Measurements from ENCODE around the gene NARS2. TPM values are rescaled to one million over a fixed set of nuclear protein-coding genes. Genes with fewer than 3 reads are reported as not detected.
A peak's percentile ranks its signal among the peaks of the same experiment; 100 is the strongest.
"Not testable (repeated sequence)": the region's sequence is repeated elsewhere in the genome, so short reads cannot be mapped to it uniquely, and the experiment has no call there.

NARS2 gene
- total RNA-seq, 4 donors from 2014 or later: 9.2 to 39.9 (median 19.6) TPM

GRCh38 chr11:78567209-78567608, 7.5 kb downstream of the NARS2 start:
- intact Hi-C loops (cut with DNase I; ENCODE audit: low total_unique reads): no loop called here
- TF ChIP-seq CTCF (IDR thresholded peaks at IDR 0.05) (no peak), POLR2A (IDR thresholded peaks at IDR 0.05) (no peak)

DNA sequence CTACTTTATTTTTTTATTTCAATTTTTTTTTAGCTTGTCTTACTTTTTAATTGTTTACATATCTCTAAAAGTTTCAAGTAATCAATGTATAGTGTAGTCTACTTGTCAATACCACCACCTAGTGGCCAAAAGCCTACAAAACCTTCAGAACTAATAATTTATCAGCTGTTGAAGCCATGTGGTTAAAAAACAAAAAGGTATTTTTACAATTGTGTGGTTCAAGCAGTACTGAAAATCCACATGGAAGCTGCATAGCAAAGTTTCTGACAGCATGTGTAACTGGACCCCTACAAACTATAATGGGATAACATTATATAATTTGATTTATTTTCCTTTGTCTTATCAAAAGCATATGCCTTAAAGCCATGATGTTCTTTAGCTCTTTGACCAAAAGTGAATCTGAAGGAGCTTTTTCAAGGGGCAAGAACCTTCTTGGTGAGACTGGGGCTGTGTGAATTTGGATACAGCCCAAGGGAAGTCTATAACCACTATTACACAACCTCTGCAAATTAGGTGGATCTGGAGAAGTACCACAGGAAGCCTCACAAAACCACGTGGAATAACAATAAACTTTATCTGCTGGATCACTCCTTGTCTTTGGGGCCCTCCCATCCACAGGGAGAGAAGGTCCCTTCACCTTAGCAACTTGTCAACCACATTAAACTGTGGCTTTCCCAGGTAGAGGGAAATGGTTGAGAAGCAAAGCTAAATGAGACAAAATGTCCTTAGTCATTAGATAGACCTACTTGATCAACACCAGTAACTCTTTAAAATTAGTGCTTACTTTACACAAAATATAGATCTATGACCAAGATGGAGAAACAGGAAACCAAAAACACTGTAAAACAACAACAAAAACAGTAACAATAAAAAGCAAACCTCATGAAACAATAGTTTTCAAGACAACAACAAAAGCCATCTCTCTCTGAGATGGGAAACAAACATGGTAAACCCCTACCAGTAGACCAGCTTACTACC, 9.9 kb downstream of the NARS2 start:
- Histone ChIP-seq H3K4me3 (no peak overlapping the region), H3K4me1 (peaks cover 6 to 9% of the 10 kb centered on the region in 2 donors), H3K27me3 (no peaks in the 10 kb centered on the region), H3K36me3 (no peaks in the 10 kb centered on the region), H3K9me3 (no peaks in the 10 kb centered on the region), H3K27ac (peak overlapping the region; percentile 1 to 50)
- TF ChIP-seq CTCF (IDR thresholded peaks at IDR 0.05) (peak; percentile 73 to 82 (median 78)), POLR2A (IDR thresholded peaks at IDR 0.05) (no peak)
- DNase-seq: peak in 1 of 2 donors; percentile 61
- intact Hi-C loops (cut with DNase I; ENCODE audit: low total_unique reads): no loop called here

More at GRCh38 chr11:78567209-78567608, 7.5 kb downstream of the NARS2 start:
- Histone ChIP-seq H3K4me3 (no peak overlapping the region), H3K9me3 (no peaks in the 10 kb centered on the region), H3K4me1 (peaks cover 0 to 6% of the 10 kb centered on the region in 2 donors), H3K27ac (no peak overlapping the region), H3K36me3 (no peaks in the 10 kb centered on the region), H3K27me3 (no peaks in the 10 kb centered on the region)
- no peak for DNase-seq

- peak overlapping the region; percentile 1 to 50 for H3K27ac ChIP-seq
- H3K36me3 ChIP-seq; H3K9me3 ChIP-seq; DNase-seq; H3K27me3 ChIP-seq; intact Hi-C loops (cut with DNase I; ENCODE audit: low total_unique reads); H3K4me3 ChIP-seq; H3K4me1 ChIP-seq: not testable (repeated sequence)
These were observed 10.6 kb downstream of the NARS2 start for GRCh38 chr11:78564037-78564436.

- DNase-seq; H3K4me1 ChIP-seq; H3K4me3 ChIP-seq; H3K9me3 ChIP-seq; H3K27me3 ChIP-seq; intact Hi-C loops (cut with DNase I; ENCODE audit: low total_unique reads); H3K36me3 ChIP-seq: not testable (repeated sequence)
- peak overlapping the region; percentile 70 to 85 for H3K27ac ChIP-seq
These were observed 11.6 kb downstream of the NARS2 start for GRCh38 chr11:78563090-78563489.

DNA sequence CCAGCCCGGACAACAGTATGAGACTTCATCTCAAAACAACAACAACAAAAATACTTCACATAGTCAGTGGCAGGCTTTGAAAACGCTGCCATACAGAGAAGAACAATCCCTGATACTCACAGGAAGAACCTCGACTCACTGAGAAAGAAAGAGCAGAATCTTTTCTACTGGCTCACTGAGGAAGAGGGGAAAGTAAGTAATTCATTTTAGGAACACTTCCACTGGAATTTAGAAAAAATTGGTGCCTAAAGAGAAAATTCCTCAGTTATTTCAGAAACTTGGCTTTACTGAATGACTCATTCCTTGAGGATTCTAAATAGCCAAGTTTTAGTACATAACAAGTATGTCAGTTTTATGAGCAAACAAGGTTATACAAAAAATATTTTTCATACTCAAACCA, 12.3 kb downstream of the NARS2 start:
- TF ChIP-seq CTCF (IDR thresholded peaks at IDR 0.05): no peak
- TF ChIP-seq POLR2A (IDR thresholded peaks at IDR 0.05): no peak
- Histone ChIP-seq H3K4me3 (peak overlapping the region in 1 of 2 donors; percentile 10), H3K9me3 (no peaks in the 10 kb centered on the region), H3K36me3 (no peaks in the 10 kb centered on the region), H3K27me3 (no peaks in the 10 kb centered on the region), H3K27ac (peak overlapping the region; percentile 70 to 85), H3K4me1 (peaks cover 6 to 9% of the 10 kb centered on the region in 2 donors)
- DNase-seq: no peak
- intact Hi-C loops (cut with DNase I; ENCODE audit: low total_unique reads): no loop called here

DNA sequence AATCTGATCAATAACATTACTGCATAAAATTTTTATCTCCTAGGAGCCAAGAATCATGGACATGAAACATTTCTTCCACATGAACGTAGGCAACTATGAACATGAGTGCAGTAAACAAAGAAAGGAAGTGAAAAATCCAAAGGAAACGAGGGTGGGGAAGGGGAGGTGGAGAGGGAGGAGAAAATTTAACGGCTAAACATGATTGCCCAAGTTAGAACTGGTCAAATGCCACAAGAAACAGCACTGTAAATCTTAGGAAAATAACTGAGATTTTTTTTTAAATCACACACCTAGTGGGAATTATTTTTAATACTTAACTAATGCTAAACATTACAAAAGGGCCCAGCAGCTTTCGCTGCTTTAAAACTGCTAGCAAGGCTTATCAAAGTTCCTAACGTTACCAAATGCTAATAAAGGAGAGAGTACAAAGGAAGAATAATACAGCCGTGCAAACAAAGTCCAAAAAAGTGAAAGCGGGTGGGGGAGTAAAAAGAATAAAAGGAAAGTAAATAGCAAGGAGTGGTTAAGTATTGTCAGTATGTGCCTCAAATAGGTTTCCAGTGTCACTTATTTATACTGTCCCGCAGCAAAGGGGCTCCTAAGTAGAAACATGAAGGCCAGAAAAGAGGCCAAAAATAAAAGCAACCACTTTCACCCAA, 13.7 kb downstream of the NARS2 start:
- Histone ChIP-seq H3K9me3 (no peaks in the 10 kb centered on the region), H3K4me3 (peak overlapping the region; percentile 1 to 12), H3K4me1 (peaks cover 6 to 9% of the 10 kb centered on the region in 2 donors), H3K36me3 (no peaks in the 10 kb centered on the region), H3K27ac (peak overlapping the region; percentile 70 to 85), H3K27me3 (no peaks in the 10 kb centered on the region)
- no peak for DNase-seq
- intact Hi-C loops (cut with DNase I; ENCODE audit: low total_unique reads): no loop called here
- no peak for TF ChIP-seq CTCF (IDR thresholded peaks at IDR 0.05)
- no peak for TF ChIP-seq POLR2A (IDR thresholded peaks at IDR 0.05)
